NT2/D1 (cell line): ENCODE measurements around the gene DNALI1.

ENCODE experiments used
- YY1 ChIP-seq: IDR thresholded peaks from 2 replicates; pipeline ENCODE4 v1.6.1; 2011; ENCODE audit not compliant: insufficient read length, insufficient read depth
- ZNF274 ChIP-seq: IDR thresholded peaks from 2 replicates; pipeline ENCODE4 v1.6.1; 2011; ENCODE audit warnings: mild to moderate bottlenecking, low read depth, low read length

DNA sequence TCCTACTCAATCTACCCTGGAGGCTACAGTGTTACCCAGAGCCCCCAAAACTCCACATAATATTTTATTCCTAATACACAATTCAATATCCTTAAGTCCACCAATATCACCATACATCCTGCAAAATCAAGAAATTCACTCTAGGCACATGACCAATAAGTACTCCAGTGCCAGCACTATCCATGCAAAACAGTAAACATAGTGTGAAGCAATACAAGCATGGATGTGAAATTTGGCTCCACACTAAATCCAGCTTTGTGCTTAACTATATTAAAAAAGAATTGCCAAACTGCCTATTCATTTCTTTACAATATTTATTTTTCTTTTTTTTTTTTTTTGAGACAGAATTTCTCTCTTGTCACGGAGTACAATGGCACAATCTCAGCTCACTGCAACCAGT lies 39.2 kb upstream of the DNALI1 start:
- TF ChIP-seq ZNF274 (no peak), YY1 (no peak)
